GM23338 (cell line): ENCODE data around the gene LINGO1. TPM values are rescaled to one million over a fixed set of nuclear protein-coding genes. Genes with fewer than 3 reads are reported as not detected.

Experiments used
- ATAC-seq: fragments of 200-7000 bp; cut with Tn5 transposase; 3 replicates; pipeline ENCODE4 v1.9.1; 2020
- DNase-seq: peaks from one replicate; pipeline ENCODE4 v3.0.0-alpha.2; 2015; ENCODE audit warnings: low spot score
- H2AFZ ChIP-seq: fragments of 200-600 bp; sonication (generic); 2 replicates; pipeline ENCODE4 v1.8.0; 2016; ENCODE audit warnings: antibody characterized with exemption, mild to moderate bottlenecking, moderate library complexity
- H3F3A ChIP-seq: fragments of 200-600 bp; sonication (generic); replicated peaks from 2 replicates; pipeline ENCODE4 v1.8.0; 2017; ENCODE audit warnings: antibody characterized with exemption, mixed run types, low read depth
- H3K27ac ChIP-seq: fragments of 200-600 bp; sonication (generic); 2 replicates; pipeline ENCODE4 v1.6.1; 2016; ENCODE audit warnings: low read depth
- H3K27me3 ChIP-seq: fragments of 200-600 bp; sonication (generic); 2 replicates; pipeline ENCODE4 v1.8.0; 2016; ENCODE audit warnings: mild to moderate bottlenecking, mixed run types, moderate library complexity; ENCODE audit not compliant: insufficient read depth
- H3K36me3 ChIP-seq: fragments of 200-600 bp; sonication (generic); 2 replicates; pipeline ENCODE4 v1.8.0; 2016; ENCODE audit warnings: mild to moderate bottlenecking; ENCODE audit not compliant: insufficient read depth
- H3K4me1 ChIP-seq: fragments of 200-600 bp; sonication (generic); 2 replicates; pipeline ENCODE4 v1.8.0; 2016; ENCODE audit warnings: mild to moderate bottlenecking, moderate library complexity; ENCODE audit not compliant: insufficient read depth
- H3K4me2 ChIP-seq: fragments of 200-600 bp; sonication (generic); 2 replicates; pipeline ENCODE4 v1.7.1; 2017; ENCODE audit warnings: mixed run types
- H3K4me3 ChIP-seq: fragments of 200-600 bp; sonication (generic); 2 replicates; pipeline ENCODE4 v1.6.1; 2016; ENCODE audit warnings: mixed run types
- H3K79me2 ChIP-seq: fragments of 200-600 bp; sonication (generic); replicated peaks from 2 replicates; pipeline ENCODE4 v1.8.0; 2017; ENCODE audit warnings: mild to moderate bottlenecking; ENCODE audit not compliant: insufficient read depth
- H3K9me2 ChIP-seq: fragments of 200-600 bp; sonication (generic); 2 replicates; pipeline ENCODE4 v1.8.0; 2017; ENCODE audit not compliant: insufficient read depth
- H4K20me1 ChIP-seq: fragments of 200-600 bp; sonication (generic); replicated peaks from 2 replicates; pipeline ENCODE4 v1.8.0; 2017; ENCODE audit warnings: mild to moderate bottlenecking; ENCODE audit not compliant: insufficient read depth
- H3K27ac Mint-ChIP-seq: 2 replicates; pipeline ENCODE4 v1.8.0; 2020; ENCODE audit warnings: inconsistent platforms, mild to moderate bottlenecking, moderate library complexity, mixed read lengths
- H3K27me3 Mint-ChIP-seq: 3 replicates; pipeline ENCODE4 v1.8.0; 2022; ENCODE audit warnings: low read depth, mild to moderate bottlenecking, moderate library complexity, mixed read lengths, inconsistent platforms; ENCODE audit not compliant: insufficient read depth, poor library complexity
- H3K36me3 Mint-ChIP-seq: 3 replicates; pipeline ENCODE4 v1.8.0; 2021; ENCODE audit warnings: low read depth, mild to moderate bottlenecking, inconsistent platforms, moderate library complexity, mixed read lengths
- H3K4me1 Mint-ChIP-seq: 3 replicates; pipeline ENCODE4 v1.8.0; 2020; ENCODE audit warnings: mild to moderate bottlenecking, inconsistent platforms, mixed read lengths
- H3K4me3 Mint-ChIP-seq: 3 replicates; pipeline ENCODE4 v1.8.0; 2021; ENCODE audit warnings: moderate library complexity, mild to moderate bottlenecking, inconsistent platforms, mixed read lengths
- H3K9me3 Mint-ChIP-seq: 3 replicates; pipeline ENCODE4 v1.8.0; 2020; ENCODE audit warnings: moderate library complexity, mild to moderate bottlenecking, inconsistent platforms, mixed read lengths
- CTCF ChIP-seq, 2 experiments: fragments of 200-600 bp in 1 of 2; sonication (generic) in 1 of 2; conservative IDR thresholded peaks; 2 replicates each; pipeline versions ENCODE4 v1.5.1 to v1.6.1; 2016 to 2017; ENCODE audit warnings: antibody characterized with exemption in 2 of 2, low read depth in 2 of 2, mild to moderate bottlenecking in 2 of 2, moderate library complexity in 1 of 2
- ETS1 ChIP-seq: IDR thresholded peaks from 2 replicates; pipeline ENCODE4 v1.6.1; 2016; ENCODE audit warnings: antibody characterized with exemption
- EZH2 ChIP-seq: fragments of 200-600 bp; sonication (generic); IDR thresholded peaks from one replicate; pipeline ENCODE4 v1.8.0; 2017; ENCODE audit warnings: antibody characterized with exemption, mild to moderate bottlenecking, low read depth; ENCODE audit not compliant: unreplicated experiment
- ZNF462 ChIP-seq: fragments of 250-450 bp; sonication (Bioruptor Pico); IDR thresholded peaks from 2 replicates; pipeline ENCODE4 v1.5.0; 2020; ENCODE audit warnings: mild to moderate bottlenecking, moderate library complexity
- polyA plus RNA-seq: library from polyadenylated mRNA; unstranded; fragments of >200 nt; fragmentation: Nextera tagmentation; extraction: Ambion mirVana; gene quantifications from 2 replicates; pipeline ENCODE4 v1.2.1, GENCODE V29; 2016
- total RNA-seq: library from RNA; depleted of rRNA; stranded (reverse); fragments of >200 nt; shearing (Covaris generic); gene quantifications from 2 replicates; pipeline ENCODE4 v1.2.3, GENCODE V29; 2014

Gene LINGO1
- total and polyA plus RNA-seq, 2 experiments from 2014 or later = 16.9 to 63.1 TPM

- H3K4me1 ChIP-seq = no peaks in the 10 kb centered on the region
- no peak overlapping the region for H3K4me3 Mint-ChIP-seq
- TF ChIP-seq EZH2 (no peak), ETS1 (no peak), ZNF462 (CRISPR knock-in tag) (no peak), CTCF (conservative IDR thresholded peaks at IDR 0.05; ENCODE audit: low read depth in 2 of 2) (no peak)
- no peaks in the 10 kb centered on the region for H3K79me2 ChIP-seq
- H3K4me1 Mint-ChIP-seq = no peaks in the 10 kb centered on the region; the same call in 2 of the 3 replicates
- no peak overlapping the region for H2AFZ ChIP-seq
- H3K27me3 Mint-ChIP-seq = peaks cover 7% of the 10 kb centered on the region
- no peaks in the 10 kb centered on the region for H3K9me2 ChIP-seq
- H3K27ac Mint-ChIP-seq = no peak overlapping the region
- H3K36me3 ChIP-seq = no peaks in the 10 kb centered on the region
- H3K36me3 Mint-ChIP-seq = no peaks in the 10 kb centered on the region; the same call in 2 of the 3 replicates
- no peaks in the 10 kb centered on the region for H4K20me1 ChIP-seq
- ATAC-seq (no peak), DNase-seq (no peak)
- no peaks in the 10 kb centered on the region for H3K27me3 ChIP-seq
- H3F3A ChIP-seq = no peaks in the 10 kb centered on the region
- no peak overlapping the region for H3K4me3 ChIP-seq
- 0 out of 3 replicates have a peak, but pooled peaks cover 3% of the 10 kb centered on the region for H3K9me3 Mint-ChIP-seq
- H3K27ac ChIP-seq = no peak overlapping the region
- H3K4me2 ChIP-seq = no peak overlapping the region
Measured at GRCh38 chr15:77681362-77681761, 48.6 kb upstream of the LINGO1 start.
